ENCODE data around the gene LARP4B. TPM values are rescaled to one million over a fixed set of nuclear protein-coding genes. Genes with fewer than 3 reads are reported as not detected.

LARP4B gene
- polyA plus RNA-seq, 3 donors: 42.4 to 60.1 (median 43.1) TPM

DNA sequence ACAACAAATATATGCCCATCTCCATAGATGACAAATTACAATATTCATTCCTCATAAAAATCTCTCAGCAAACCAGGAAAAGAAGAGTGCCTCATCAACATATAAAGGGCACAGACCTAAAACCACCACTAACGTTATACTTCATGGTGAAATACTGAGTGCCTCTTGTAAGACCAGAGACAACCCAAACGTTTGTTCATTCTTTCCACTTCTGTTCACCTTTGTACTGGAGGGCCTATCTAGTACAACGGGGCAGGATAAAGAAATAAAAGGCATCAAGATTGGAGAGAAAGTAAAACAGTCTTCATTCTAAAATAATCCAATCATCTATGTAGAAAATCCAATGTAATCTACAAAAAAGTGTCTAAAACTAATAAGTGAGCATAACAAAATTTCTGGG is 79.1 kb downstream of the LARP4B start:
- DNase-seq (ENCODE audit: extremely low read depth in 1 of 11, low read depth in 9 of 11, low spot score in 4 of 11): no peak

DNA sequence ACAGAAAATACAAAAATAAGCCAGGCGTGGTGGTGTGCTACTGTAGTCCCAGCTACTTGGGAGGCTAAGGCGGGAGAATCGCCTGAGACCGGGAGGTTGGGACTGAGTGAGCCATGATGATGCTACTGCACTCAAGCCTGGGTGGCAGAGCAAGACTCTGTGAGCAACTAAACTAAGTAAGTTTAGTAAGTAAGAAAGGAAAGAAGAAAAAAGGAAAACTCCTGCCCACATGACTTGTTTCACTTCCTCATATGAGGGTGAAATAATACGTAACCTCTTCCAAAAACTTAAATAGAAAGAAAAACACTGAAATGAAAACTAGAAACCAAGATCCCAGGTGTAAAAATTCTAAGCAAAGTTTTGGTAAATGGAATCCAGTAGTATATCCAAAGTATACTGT is 79.6 kb downstream of the LARP4B start:
- DNase-seq (ENCODE audit: extremely low read depth in 1 of 11, low read depth in 9 of 11, low spot score in 4 of 11): no peak

DNA sequence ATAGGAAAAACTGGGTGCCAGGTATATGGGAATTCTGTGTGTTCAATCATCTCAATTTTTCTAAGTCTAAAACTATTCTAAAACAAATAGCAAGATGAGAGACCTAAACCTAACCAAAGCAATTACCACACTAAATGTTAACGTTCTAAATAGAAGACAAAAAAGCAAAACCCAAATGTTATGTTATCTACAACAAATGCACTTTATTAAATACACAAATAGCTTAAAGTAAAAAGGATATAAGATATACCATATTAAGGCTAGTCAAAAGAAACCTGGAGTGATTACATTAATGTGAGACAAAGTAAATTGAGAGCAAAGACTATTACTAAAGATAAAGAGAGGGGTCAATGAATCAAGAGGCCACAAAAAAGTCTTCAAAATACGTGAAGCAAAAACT is 81.4 kb downstream of the LARP4B start:
- DNase-seq (ENCODE audit: extremely low read depth in 1 of 11, low read depth in 9 of 11, low spot score in 4 of 11): no peak

DNA sequence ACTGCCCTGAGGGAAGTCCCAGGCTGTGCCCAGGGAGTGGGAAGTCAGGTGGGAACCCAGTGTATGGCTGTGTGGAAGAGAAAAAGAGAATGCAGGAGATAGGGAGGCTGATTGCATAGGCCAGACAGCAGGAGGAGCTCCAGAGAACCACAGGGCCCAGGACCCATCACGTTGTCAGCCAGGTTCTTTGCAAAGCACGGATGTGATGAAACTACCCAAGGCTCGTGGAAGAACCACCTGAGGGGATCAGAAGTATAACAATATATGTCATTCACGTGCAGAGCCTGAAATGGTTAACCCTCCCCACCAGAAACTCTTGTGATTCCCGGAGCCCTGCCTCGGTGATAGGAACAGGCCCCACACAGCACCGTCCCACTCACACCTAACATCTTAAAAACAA is 83.6 kb downstream of the LARP4B start:
- DNase-seq (ENCODE audit: extremely low read depth in 1 of 11, low read depth in 9 of 11, low spot score in 4 of 11): no peak

DNA sequence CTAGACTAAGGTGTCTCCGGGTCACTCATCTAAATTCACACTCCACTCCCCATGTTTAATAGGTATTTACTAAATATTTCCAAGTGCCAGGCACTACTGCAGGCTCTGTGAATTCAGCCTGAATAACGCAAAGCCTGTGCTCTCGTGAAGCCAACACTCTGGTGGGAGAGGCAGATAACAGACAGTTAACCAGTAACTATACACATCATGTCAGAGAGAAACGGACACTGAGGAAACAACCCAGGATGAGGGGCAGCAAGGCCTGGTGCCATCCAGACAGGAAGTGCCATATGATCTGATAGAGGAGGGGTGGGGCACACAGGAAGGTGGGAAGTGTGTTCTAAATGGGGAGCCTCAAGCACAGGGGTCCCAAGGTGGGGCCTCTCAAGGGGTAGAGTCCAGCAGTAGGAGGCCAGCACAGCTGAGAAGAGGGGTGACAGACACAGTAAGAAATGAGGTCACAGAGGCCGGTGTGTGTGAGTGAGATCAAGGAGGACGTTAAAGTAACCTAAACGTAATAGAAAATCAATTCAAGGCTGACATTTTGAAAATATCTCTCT is 85.3 kb downstream of the LARP4B start:
- DNase-seq (ENCODE audit: extremely low read depth in 1 of 11, low read depth in 9 of 11, low spot score in 4 of 11): no peak

DNA sequence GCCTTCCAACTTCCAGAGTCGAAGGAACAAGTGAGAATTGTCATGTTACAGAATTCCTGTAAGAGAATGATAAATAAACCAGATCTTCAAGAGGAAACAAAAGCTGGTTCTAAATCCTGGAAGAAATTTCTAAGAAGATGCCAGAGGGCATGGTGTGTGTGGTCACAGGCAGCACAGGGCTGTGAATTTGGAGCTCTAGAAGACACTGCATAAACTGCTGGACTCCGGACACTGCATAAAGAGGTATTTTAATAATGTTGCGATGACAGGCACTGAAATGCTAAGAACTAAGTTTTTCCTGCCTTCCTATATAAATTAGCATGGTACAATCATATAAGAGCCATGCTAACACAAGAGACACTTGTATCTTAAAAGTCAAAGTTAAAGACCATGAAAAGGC is 86.0 kb downstream of the LARP4B start:
- no peak for DNase-seq (ENCODE audit: extremely low read depth in 1 of 11, low read depth in 9 of 11, low spot score in 4 of 11)

DNA sequence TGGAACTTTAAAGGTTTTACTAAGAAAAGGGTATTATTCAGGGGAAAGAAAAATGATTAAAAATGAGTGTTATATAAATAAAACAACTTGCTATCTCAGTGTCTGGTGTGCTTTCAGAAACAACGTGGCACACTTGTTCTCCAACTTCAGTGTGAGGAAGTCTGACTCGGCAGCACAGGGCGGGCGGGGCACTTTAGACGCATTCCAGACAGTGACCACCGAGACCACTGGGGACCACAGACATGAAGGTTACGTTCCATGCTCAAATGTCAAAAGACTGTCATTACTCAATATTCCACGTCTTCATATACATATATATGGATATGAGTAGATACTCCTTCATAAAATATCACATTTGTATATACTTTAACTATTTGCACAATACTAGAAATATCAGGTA is 87.0 kb downstream of the LARP4B start:
- no peak for DNase-seq (ENCODE audit: extremely low read depth in 1 of 11, low read depth in 9 of 11, low spot score in 4 of 11)

DNA sequence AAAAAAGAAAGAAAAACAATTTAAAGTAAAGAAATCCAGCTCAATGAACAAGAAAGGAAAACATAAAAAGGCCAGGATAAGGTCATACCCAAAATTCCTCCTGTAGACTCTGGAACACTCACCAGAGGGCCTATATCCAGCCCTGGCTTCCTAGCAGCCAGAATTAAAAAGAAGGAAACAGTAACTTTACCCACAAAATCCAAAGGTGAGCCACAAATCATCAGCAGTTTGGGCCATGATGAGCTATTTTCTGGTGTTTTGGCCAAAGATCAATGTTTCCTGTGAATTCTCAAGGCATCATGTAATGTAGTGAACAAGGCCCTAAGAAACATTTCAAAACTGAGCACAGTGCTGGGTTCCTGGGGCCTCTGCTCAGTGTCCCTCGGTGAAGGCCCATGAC is 87.8 kb downstream of the LARP4B start:
- no peak for DNase-seq (ENCODE audit: extremely low read depth in 1 of 11, low read depth in 9 of 11, low spot score in 4 of 11)

DNA sequence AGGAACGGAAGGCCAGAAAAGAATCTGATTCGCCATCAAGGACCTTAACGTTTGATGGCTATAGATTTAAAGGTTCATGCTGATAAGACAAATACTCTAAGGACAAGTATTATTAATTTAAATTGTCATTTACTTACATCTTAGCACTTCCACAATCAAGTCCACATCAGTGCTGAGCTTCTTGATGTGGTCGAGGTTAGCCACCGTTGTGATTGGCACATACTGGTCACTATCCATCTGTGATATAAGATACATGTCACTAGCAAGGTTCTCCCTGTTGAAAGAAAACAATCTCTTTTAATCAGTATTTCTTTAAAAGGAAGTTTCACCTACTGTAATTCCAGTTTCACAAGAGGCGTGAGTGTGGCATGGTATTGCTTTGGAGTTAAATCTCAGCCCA is 88.7 kb downstream of the LARP4B start:
- no peak for DNase-seq (ENCODE audit: extremely low read depth in 1 of 11, low read depth in 9 of 11, low spot score in 4 of 11)

DNA sequence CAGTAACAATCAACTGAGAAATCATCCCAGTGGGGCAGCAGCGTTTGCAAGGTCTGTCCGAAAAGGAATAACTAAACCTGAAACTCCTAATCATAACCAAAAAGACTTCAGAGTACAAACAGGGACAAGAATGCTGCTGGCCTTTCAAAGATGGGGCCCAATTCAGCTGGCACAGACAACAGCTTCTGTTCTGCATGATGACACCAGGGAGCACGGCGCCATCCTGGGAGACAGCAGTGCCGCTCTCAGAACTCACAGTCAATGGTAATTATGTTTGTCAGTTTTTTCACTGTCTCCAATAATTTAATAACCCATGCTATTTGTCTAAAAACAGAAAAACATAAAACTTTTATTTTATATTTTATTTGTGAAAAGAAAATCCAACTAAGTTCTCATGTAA is 90.0 kb downstream of the LARP4B start:
- no peak for DNase-seq (ENCODE audit: extremely low read depth in 1 of 11, low read depth in 9 of 11, low spot score in 4 of 11)

DNA sequence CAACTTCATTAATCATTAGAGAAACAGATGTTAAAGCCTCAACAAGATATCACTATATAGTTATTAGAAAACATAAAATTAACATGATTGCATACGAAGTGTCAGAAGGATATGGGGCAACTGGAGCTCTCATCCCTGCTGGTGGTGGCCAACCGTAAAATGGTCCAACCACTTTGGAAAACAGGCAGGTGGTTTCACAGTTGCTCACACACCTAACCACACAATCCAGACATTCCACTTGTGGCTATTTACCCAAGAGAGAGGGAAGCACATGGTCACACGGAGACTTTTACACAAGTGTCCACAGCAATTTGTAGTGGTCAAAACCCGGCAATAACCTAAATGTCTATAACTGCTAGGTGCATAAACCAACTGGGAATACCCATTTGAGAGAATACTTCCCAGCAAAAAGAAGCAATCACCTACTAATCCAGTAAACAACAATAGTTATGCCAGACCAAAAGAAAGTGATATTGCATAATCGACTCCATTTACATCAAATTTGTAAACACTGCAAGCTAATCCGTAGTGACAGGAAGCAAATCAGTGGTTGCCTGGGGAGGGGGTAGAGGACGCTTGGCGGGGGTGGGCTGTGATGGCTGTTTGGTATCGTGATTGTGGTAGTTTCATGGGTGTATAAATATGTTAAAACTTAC is 91.8 kb downstream of the LARP4B start:
- DNase-seq (ENCODE audit: extremely low read depth in 1 of 11, low read depth in 9 of 11, low spot score in 4 of 11): no peak

DNA sequence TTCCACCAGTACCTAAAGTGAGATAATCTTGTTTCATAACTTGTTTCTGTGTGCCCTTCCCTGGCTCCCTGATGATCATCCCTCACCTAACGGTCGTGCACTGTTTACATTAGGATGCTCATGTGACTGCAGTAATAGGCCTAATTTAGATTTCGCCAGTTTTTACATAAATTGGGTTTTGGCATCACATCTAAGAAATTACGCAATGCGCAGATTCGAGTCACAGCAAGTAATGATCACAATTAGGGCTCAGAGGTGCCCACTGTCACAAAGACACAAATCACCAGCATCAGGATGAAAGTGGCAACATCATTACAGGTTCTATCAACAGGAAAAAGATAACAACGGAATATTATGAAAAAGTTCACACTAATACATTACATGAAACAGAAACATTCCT is 94.7 kb downstream of the LARP4B start:
- no peak for DNase-seq (ENCODE audit: extremely low read depth in 1 of 11, low read depth in 9 of 11, low spot score in 4 of 11)

DNA sequence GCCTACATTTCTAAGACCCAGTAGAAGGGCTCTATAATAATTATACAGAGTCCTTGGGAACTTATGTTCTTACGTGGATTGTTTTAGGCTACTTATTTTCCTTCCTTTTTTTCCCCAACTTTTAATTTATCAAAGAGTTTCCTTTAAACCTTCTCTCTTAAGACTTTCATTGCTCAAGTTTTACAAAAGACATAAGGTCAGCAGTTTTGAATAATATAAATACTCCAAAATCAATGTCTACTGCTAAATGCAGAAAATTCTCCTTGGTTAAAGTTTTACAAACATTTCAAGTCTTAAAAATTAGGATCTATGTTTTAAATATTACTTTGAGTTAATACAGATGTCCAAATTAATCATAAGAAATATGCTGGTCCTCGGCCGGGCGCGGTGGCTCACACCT is 97.0 kb downstream of the LARP4B start:
- no peak for DNase-seq (ENCODE audit: extremely low read depth in 1 of 11, low read depth in 9 of 11, low spot score in 4 of 11)

DNA sequence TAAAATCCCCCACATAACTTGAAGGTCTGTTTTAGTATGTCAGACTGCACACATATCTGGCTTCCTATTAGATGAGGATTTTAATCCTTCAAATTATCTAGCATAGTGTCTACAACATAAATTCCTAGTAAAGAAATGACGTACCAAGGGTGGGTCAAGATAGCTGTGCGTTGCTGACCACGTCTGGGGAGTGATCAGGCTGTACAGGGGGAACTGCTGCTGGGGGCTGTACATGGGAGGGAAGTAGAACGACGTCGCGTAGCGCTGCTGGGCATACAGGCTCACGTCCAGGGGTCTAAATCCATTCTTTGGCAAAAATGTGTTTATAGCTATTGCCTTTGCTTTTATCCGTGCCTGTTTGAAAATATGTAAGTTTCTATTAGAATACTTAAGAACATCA is 102.3 kb downstream of the LARP4B start:
- DNase-seq (ENCODE audit: extremely low read depth in 1 of 11, low read depth in 9 of 11, low spot score in 4 of 11): no peak

DNA sequence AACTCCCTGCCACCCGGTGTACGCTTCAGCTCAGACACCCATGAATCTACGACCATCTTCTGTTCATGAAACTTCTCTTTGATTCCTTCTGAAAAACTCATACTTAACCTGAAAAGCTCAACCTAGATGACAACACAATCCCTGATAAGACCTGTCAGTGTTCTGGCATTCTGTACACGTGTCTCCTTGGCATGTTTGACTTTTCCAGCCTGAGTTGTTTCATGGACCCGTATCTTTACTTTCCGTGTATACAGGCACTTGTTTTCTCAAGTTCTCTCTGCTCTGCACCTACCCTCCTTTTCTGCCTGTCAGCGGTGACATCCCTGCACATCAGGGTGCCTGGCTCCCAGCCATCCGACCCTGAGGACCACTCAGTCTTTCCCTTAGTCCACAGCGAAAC is 103.3 kb downstream of the LARP4B start:
- DNase-seq (ENCODE audit: extremely low read depth in 1 of 11, low read depth in 9 of 11, low spot score in 4 of 11): no peak

DNA sequence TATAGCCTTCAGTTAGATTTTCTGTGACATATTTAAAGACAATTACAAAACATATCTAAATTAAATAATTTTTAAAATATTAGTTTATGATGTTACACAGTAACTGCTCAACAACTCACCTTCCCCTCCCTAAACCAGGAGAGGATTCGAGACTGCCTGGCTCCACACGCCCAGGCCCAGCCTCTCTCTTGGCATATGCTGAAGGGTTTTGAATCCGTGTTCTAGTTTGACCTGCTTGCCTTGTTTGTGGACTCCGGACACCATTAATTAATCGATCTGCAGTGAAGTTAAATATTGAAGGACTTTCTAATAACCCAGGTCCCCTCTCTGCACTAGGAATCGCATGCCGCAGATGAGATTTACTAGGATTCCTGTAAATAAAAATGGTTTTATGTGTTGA is 106.6 kb downstream of the LARP4B start:
- DNase-seq (ENCODE audit: extremely low read depth in 1 of 11, low read depth in 9 of 11, low spot score in 4 of 11): no peak

DNA sequence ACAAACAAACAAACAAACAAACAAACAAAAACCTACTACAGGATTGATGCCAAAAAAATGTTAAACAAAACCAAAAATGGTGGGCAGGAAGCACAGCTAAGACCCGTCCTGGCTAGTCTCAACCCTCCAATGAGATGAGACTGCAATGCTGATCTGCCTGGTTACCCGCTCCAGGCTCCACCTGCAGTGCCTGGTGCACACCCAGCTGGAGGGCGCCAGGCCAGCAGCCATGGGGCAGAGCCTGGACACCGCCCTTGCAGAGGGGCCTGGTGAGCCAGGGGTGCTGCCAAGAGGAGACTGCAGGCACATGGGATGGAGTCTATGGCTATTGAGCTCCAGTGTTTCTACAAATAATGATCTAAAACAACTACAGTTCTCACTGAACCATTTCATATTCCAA is 107.0 kb downstream of the LARP4B start:
- DNase-seq (ENCODE audit: extremely low read depth in 1 of 11, low read depth in 9 of 11, low spot score in 4 of 11): no peak

DNA sequence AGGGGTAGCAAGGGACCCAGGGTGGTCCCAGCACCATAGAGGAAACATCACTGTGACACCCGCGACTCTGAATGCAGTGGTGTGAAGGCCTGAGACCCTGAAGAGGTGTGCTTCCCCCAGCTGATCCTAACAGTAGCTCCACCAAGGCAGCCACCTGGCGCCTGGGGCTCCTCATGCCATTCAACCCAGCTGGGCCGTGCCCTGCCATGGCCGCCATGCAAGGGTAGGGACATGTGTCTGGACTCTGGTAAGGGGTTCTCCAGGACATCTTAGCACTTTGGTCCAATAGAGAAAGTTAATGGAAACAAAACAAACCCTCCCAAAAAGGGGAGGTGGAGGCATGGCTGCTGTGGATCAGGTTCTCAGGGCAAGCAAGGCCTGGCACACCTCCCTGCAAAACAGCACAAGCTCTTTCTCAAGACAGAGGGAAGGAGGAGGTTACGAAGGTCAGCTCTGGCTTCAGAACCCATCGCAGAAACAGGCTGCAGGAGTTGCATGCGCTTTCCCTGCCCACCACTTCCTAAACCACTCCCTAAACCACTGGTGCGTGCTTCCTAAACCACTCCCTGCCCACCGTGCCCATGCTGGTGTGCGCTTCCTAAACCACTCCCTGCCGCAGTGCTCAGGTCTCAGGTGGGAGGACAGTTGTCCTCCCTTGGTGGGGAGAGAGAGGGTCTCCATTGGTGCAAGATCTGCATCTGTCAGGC is 108.7 kb downstream of the LARP4B start:
- no peak for DNase-seq (ENCODE audit: extremely low read depth in 1 of 11, low read depth in 9 of 11, low spot score in 4 of 11)

DNA sequence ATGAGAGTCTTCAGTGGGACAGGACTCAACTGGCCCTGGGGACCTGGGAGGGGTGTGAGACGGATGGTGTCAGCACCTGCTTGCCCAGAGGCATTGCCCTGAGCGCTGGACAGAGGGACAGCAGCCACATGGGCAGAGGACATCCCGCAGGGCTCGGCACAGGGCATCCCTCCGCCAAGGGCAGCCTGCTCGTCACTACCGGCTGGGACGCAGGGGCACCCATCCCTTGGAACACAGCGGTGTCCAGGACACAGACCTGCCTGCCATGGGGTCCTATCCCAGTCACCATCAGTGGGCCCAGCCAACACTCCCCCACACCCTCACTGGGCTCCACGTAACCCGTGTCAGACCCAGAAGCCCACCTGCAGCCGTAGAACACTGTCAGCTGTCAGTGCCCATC is 109.3 kb downstream of the LARP4B start:
- DNase-seq (ENCODE audit: extremely low read depth in 1 of 11, low read depth in 9 of 11, low spot score in 4 of 11): no peak

DNA sequence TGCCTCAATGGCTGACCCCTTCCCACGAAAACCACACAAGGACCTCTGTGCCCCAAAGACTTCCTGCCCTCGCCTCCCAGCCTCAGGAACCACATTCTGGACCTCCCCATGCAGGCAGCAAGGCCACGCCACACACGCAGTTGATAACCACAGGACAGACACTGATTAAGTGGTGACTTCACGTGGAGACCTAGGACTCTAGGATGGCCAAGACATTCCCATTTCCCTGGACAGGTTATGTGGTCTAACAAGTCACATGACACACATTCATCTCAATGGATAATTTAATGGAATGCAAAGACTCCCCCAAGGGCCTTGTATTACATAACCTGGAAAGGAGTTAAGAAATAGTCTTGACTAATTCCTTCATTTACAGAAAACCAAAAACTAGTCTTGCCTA is 110.2 kb downstream of the LARP4B start:
- DNase-seq (ENCODE audit: extremely low read depth in 1 of 11, low read depth in 9 of 11, low spot score in 4 of 11): no peak

DNA sequence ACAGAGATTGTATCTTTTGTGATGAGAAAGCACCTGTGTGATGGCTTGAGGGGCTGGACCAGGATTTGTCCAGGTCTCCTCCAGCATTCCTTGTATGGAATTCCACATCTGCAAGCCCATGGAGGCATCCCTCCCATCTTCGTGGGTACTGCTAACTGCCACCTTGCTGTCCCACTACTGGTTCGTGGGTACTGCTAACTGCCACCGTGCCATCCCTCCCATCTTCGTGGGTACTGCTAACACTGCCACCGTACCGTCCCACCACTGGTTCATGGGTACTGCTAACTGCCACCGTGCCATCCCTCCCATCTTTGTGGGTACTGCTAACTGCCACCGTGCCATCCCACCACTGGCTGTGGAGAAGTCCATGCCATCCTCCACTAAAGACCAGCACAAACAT is 111.7 kb downstream of the LARP4B start:
- DNase-seq (ENCODE audit: extremely low read depth in 1 of 11, low read depth in 9 of 11, low spot score in 4 of 11): no peak
